ENCODE data around the gene PCDHB16.
"Not testable (repeated sequence)": the region's sequence is repeated elsewhere in the genome, so short reads cannot be mapped to it uniquely, and the experiment has no call there.

PCDHB16 gene

DNA sequence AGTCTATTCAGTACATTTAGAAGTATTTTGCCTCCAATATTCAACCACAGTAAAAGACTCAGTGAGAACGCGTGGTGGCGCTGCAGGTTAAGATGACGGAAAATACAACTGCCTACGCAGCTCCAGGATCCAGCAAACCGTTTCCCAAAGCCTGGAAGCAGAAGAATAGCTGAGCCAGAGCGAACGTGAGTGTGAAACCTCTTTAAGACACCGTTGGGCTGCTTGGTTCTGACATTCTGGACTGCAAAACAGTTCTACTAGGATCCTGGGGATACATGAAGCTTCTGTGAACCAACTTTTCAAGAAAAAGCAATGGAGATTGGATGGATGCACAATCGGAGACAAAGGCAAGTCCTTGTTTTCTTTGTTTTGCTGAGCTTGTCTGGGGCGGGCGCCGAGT lies at the start of gene PCDHB16:
Gene PCDHB16 (plus strand): TSS at position 140 of the 400 bp plus-strand sequence. CDS start 173 bp downstream, at position 313.
- DNase-seq: peak; percentile 75 to 80

DNA sequence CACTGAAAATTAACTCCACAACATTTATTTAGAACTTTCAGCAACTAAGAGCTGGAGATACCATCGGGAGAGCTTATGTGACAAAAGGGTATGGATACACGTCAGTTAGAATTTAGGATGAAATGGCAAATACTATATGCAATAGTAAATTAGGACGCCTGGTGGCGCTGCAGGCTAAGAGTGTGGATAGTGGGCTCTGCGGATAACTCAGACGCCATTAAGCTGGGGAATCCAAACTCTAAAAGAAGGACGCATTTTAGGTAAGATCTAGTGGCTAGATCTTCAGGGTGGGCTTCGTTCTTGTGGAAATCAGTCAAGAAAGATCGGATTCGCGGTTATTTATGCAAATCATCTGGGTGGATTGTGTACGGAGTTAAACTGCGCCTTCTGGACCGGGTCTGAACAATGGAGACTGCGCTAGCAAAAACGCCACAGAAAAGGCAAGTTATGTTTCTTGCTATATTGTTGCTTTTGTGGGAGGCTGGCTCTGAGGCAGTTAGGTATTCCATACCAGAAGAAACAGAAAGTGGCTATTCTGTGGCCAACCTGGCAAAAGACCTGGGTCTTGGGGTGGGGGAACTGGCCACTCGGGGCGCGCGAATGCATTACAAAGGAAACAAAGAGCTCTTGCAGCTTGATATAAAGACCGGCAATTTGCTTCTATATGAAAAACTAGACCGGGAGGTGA lies 47.0 kb upstream of the PCDHB16 start, which contains the start of gene PCDHB5:
Gene PCDHB5 (plus strand): TSS at position 177 of the 688 bp plus-strand sequence. CDS start 229 bp downstream, at position 406.
- DNase-seq: peak; percentile 18 to 60

DNA sequence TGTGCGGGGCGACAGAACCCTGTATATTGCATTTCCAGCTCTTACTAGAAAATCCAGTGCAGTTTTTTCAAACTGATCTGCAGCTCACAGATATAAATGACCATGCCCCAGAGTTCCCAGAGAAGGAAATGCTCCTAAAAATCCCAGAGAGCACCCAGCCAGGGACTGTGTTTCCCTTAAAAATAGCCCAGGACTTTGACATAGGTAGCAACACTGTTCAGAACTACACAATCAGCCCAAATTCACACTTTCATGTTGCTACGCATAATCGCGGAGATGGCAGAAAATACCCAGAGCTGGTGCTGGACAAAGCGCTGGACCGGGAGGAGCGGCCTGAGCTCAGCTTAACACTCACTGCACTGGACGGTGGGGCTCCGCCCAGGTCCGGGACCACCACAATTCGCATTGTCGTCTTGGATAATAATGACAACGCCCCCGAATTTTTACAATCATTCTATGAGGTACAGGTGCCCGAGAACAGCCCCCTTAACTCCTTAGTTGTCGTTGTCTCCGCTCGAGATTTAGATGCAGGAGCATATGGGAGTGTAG lies 46.4 kb upstream of the PCDHB16 start:
- no peak for DNase-seq

DNA sequence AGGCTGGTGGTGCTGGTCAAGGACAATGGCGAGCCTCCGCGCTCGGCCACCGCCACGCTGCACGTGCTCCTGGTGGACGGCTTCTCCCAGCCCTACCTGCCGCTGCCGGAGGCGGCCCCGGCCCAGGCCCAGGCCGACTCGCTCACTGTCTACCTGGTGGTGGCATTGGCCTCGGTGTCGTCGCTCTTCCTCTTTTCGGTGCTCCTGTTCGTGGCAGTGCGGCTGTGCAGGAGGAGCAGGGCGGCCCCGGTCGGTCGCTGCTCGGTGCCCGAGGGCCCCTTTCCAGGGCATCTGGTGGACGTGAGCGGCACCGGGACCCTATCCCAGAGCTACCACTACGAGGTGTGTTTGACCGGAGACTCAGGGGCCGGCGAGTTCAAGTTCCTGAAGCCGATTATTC lies 44.8 kb upstream of the PCDHB16 start:
- not testable (repeated sequence) for DNase-seq

DNA sequence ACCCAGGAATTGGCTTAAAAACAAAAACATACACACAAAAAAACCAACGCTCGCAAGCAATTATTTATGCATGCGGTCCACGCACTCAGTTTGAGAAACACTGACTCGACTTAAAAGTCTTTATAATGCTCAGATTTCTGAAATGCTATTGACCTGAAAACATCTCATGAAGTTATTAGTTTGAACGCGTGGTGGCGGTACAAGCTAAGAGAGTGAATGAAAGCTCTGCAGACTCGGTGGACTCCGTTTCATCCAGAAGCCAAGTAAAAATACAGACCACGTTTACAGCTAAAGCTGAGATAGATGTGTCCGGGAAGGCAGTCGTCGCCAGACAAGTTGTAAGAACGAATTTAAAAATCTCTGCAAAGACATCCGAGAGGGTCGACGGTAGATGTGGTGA lies 32.4 kb upstream of the PCDHB16 start, which contains the start of gene PCDHB6:
Gene PCDHB6 (plus strand): TSS at position 246 of the 400 bp plus-strand sequence. CDS start 201 bp downstream, outside the sequence.
- DNase-seq: peak in 1 of 2 experiments; percentile 7

DNA sequence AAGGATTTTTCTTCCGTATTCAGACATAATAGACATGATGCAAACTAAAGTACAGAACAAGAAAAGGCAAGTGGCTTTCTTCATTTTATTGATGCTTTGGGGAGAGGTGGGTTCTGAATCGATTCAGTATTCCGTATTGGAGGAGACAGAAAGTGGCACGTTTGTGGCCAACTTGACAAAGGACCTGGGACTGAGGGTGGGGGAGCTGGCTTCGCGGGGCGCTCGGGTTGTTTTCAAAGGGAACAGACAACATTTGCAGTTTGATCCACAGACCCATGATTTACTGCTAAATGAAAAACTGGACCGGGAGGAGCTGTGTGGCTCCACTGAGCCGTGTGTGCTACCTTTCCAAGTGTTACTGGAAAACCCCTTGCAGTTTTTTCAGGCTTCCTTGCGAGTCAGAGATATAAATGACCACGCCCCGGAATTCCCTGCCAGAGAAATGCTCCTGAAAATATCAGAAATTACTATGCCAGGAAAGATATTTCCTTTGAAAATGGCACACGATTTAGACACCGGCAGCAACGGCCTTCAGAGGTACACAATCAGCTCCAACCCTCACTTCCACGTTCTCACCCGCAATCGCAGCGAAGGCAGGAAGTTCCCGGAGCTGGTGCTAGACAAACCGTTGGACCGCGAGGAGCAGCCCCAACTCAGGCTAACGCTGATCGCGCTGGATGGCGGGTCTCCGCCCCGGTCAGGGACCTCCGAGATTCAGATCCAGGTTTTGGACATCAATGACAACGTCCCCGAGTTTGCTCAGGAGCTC lies 31.8 kb upstream of the PCDHB16 start:
- DNase-seq: no peak

DNA sequence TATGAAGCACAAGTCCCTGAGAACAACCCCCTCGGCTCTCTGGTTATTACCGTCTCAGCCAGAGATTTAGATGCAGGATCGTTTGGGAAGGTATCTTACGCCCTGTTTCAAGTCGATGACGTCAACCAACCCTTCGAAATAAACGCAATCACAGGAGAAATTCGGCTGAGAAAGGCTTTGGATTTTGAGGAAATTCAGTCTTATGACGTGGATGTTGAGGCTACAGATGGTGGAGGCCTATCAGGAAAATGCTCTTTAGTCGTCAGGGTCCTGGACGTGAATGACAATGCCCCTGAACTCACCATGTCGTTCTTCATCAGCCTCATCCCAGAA lies 31.2 kb upstream of the PCDHB16 start:
- DNase-seq: no peak

DNA sequence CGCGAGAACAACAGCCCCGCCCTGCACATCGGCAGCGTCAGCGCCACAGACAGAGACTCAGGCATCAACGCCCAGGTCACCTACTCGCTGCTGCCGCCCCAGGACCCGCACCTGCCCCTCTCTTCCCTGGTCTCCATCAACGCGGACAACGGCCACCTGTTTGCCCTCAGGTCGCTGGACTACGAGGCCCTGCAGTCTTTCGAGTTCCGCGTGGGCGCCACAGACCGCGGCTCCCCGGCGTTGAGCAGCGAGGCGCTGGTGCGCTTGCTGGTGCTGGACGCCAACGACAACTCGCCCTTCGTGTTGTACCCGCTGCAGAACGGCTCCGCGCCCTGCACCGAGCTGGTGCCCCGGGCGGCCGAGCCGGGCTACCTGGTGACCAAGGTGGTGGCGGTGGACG lies 30.6 kb upstream of the PCDHB16 start:
- DNase-seq: not testable (repeated sequence)

DNA sequence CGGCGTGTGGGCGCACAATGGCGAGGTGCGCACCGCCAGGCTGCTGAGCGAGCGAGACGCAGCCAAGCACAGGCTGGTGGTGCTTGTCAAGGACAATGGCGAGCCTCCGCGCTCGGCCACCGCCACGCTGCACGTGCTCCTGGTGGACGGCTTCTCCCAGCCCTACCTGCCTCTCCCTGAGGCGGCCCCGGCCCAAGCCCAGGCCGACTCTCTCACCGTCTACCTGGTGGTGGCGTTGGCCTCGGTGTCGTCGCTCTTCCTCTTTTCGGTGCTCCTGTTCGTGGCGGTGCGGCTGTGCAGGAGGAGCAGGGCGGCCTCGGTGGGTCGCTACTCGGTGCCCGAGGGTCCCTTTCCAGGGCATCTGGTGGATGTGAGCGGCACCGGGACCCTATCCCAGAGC lies 30.1 kb upstream of the PCDHB16 start:
- not testable (repeated sequence) for DNase-seq

DNA sequence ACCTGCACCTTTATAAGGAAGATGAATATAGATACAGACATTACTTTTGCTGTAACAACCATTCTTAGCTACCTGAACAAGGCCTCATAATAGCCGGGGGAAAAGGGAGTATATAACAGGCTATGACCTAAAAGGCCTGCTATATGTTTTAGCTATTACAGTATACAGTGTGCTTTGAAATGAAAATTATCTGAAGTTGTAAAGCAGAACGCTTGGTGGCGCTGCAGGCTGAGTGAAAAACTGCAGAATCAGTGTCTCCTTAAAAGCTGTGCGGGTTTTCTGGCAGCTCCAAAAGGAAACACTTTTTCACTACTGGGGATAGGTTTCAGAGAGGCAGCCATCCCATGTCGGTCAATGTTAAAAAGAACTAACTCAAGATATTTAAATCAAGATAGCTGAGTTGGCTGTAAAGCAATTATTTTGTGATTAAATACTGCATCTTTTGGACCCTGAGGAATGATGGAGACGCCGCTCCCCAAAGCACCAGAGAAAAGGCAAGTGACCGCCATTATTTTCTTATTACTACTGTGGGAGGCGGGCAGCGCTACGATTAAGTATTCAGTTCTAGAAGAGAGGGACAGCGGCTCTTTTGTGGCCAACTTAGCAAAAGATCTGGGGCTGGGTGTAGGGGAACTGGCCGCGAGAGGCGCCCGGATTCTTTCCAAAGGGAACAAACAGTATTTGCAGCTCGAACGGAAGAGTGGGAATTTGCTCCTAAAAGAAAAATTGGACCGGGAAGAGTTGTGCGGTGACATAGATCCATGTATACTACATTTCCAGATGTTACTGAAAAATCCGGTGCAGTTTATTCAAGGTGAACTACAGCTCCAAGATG lies 26.4 kb upstream of the PCDHB16 start:
- DNase-seq: peak in 1 of 2 experiments; percentile 37

DNA sequence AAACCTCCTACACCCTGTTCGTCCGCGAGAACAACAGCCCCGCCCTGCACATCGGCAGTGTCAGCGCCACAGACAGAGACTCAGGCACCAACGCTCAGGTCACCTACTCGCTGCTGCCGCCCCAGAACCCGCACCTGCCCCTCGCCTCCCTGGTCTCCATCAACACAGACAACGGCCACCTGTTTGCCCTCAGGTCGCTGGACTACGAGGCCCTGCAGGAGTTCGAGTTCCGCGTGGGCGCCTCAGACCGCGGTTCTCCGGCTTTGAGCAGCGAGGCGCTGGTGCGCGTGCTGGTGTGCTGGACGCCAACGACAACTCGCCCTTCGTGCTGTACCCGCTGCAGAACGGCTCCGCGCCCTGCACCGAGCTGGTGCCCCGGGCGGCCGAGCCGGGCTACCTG lies 24.8 kb upstream of the PCDHB16 start:
- not testable (repeated sequence) for DNase-seq

DNA sequence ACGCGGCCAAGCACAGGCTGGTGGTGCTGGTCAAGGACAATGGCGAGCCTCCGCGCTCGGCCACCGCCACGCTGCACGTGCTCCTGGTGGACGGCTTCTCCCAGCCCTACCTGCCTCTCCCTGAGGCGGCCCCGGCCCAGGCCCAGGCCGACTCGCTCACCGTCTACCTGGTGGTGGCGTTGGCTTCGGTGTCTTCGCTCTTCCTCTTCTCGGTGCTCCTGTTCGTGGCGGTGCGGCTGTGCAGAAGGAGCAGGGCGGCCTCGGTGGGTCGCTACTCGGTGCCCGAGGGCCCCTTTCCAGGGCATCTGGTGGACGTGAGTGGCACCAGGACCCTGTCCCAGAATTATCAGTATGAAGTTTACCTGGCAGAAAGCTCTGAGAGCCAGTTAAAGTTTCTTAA lies 24.3 kb upstream of the PCDHB16 start:
- not testable (repeated sequence) for DNase-seq

DNA sequence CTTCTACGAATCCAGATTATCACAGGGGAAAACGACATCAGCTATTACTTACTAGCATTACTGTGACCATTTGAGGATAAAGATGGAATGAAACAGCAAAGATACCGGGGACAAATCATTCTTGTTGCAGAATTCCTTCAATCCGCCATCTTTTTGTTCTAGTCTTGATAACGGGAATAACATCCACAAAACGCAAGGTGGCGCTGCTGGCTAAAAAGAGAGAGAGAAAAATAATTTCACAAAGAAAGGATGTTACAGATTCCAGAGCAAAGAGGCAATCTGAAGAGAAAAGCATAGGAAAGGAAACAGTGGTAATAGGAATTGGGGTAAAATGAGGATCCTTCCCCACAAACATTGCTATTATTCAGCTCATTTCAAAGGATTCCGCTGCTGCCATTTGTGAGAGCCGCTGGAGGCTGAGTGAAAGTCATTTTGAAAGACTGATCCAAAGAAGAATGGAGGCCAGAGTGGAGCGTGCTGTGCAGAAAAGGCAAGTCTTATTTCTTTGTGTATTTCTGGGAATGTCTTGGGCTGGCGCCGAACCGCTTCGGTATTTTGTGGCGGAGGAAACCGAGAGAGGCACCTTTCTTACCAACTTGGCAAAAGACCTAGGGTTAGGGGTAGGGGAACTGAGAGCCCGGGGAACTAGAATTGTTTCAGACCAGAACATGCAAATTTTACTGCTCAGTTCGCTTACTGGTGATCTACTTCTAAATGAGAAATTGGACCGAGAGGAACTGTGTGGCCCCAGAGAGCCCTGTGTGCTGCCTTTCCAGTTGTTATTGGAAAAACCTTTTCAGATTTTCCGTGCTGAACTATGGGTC lies 9.6 kb upstream of the PCDHB16 start, which contains the start of gene PCDHB7:
Gene PCDHB7 (plus strand): TSS at position 264 of the 824 bp plus-strand sequence. CDS start 192 bp downstream, at position 456.
- peak; percentile 13 to 63 for DNase-seq

DNA sequence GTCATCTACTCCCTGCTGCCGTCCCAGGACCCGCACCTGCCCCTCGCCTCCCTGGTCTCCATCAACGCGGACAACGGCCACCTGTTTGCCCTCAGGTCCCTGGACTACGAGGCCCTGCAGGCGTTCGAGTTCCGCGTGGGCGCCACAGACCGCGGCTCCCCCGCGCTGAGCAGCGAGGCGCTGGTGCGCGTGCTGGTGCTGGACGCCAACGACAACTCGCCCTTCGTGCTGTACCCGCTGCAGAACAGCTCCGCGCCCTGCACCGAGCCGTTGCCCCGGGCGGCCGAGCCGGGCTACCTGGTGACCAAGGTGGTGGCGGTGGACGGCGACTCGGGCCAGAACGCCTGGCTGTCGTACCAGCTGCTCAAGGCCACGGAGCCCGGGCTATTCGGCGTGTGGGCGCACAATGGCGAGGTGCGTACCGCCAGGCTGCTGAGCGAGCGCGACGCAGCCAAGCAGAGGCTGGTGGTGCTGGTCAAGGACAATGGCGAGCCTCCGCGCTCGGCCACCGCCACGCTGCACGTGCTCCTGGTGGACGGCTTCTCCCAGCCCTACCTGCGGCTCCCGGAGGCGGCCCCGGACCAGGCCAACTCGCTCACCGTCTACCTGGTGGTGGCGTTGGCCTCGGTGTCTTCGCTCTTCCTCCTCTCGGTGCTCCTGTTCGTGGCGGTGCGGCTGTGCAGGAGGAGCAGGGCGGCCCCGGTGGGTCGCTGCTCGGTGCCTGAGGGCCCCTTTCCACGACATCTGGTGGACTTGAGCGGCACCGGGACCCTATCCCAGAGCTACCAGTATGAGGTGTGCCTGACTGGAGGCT lies 7.7 kb upstream of the PCDHB16 start:
- DNase-seq: not testable (repeated sequence)

DNA sequence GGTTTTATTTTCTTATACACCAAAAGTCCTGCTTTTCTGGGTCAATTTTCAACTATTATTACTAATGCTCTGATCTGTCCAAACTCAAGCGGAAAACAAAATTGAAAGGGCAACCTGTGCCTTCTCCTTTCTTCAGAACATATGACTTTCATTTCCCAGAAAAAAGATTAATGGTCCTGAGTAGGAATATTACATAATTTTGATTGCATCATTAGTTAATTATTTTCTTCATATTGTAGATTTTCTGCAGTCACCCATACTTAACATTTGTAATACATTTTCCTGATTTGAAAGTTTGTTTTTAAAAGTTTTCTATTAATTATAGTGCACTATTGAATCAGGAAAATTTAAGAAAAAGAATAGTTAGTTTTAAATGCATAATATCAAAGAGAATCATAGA lies 6.3 kb upstream of the PCDHB16 start:
- DNase-seq: no peak

DNA sequence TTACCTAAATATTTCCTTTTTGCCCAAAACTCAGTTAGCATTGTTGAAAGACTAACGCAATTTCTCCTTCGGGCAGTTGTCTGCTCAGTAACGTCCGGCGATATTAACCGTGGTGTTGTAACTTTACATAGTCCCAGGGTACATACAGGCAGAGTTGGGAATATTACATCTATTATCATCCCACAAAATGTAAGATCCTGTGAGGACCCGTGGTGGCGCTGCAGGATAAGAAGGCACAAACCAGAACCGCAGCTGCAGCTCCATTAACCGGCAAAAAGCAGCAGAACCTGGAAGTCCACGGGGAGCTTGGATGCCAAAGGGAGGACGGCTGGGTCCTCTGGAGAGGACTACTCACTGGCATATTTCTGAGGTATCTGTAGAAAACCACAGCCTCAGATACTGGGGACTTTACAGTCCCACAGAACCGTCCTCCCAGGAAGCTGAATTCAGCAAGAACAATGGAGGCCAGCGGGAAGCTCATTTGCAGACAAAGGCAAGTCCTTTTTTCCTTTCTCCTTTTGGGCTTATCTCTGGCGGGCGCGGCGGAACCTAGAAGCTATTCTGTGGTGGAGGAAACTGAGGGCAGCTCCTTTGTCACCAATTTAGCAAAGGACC lies 4.5 kb upstream of the PCDHB16 start, which contains the start of gene PCDHB8:
Gene PCDHB8 (plus strand): TSS at position 214 of the 615 bp plus-strand sequence. CDS start 245 bp downstream, at position 459.
- DNase-seq: peak in 1 of 2 experiments; percentile 64

DNA sequence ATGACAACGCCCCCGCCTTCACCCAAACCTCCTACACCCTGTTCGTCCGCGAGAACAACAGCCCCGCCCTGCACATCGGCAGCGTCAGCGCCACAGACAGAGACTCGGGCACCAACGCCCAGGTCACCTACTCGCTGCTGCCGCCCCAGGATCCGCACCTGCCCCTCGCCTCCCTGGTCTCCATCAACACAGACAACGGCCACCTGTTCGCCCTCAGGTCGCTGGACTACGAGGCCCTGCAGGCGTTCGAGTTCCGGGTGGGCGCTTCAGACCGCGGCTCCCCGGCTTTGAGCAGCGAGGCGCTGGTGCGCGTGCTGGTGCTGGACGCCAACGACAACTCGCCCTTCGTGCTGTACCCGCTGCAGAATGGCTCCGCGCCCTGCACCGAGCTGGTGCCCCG lies 2.8 kb upstream of the PCDHB16 start:
- not testable (repeated sequence) for DNase-seq

DNA sequence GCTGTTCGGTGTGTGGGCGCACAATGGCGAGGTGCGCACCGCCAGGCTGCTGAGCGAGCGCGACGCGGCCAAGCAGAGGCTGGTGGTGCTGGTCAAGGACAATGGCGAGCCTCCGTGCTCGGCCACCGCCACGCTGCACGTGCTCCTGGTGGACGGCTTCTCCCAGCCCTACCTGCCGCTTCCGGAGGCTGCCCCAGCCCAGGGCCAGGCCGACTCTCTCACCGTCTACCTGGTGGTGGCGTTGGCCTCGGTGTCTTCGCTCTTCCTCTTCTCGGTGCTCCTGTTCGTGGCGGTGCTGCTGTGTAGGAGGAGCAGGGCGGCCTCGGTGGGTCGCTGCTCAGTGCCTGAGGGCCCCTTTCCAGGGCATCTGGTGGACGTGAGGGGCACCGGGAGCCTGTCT lies 2.3 kb upstream of the PCDHB16 start:
- DNase-seq: not testable (repeated sequence)

DNA sequence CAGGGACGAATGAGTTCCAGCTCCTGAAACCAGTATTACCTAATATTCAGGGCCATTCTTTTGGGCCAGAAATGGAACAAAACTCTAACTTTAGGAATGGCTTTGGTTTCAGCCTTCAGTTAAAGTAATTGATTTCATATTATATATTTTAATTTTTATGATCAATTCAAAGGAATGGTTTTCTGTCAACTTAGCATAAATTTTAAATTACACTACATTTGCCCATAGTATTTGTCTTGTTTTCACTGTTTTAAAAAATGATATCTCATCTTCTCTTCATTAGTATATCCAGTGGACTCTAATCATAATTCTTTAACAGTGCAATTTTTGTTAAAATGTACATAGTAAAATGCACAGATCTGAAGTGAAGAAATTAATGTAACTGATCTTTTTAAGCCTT lies 1.9 kb upstream of the PCDHB16 start:
- DNase-seq: no peak
